GM23338 (cell line): ENCODE data around the gene TBC1D14. TPM values are rescaled to one million over a fixed set of nuclear protein-coding genes. Genes with fewer than 3 reads are reported as not detected.

Experiments
- ATAC-seq: fragments of 200-7000 bp; cut with Tn5 transposase; 3 replicates; pipeline ENCODE4 v1.9.1; 2020
- DNase-seq: peaks from one replicate; pipeline ENCODE4 v3.0.0-alpha.2; 2015; ENCODE audit warnings: low spot score
- H2AFZ ChIP-seq: fragments of 200-600 bp; sonication (generic); 2 replicates; pipeline ENCODE4 v1.8.0; 2016; ENCODE audit warnings: antibody characterized with exemption, mild to moderate bottlenecking, moderate library complexity
- H3F3A ChIP-seq: fragments of 200-600 bp; sonication (generic); replicated peaks from 2 replicates; pipeline ENCODE4 v1.8.0; 2017; ENCODE audit warnings: antibody characterized with exemption, mixed run types, low read depth
- H3K27ac ChIP-seq: fragments of 200-600 bp; sonication (generic); 2 replicates; pipeline ENCODE4 v1.6.1; 2016; ENCODE audit warnings: low read depth
- H3K27me3 ChIP-seq: fragments of 200-600 bp; sonication (generic); 2 replicates; pipeline ENCODE4 v1.8.0; 2016; ENCODE audit warnings: mild to moderate bottlenecking, mixed run types, moderate library complexity; ENCODE audit not compliant: insufficient read depth
- H3K36me3 ChIP-seq: fragments of 200-600 bp; sonication (generic); 2 replicates; pipeline ENCODE4 v1.8.0; 2016; ENCODE audit warnings: mild to moderate bottlenecking; ENCODE audit not compliant: insufficient read depth
- H3K4me1 ChIP-seq: fragments of 200-600 bp; sonication (generic); 2 replicates; pipeline ENCODE4 v1.8.0; 2016; ENCODE audit warnings: mild to moderate bottlenecking, moderate library complexity; ENCODE audit not compliant: insufficient read depth
- H3K4me2 ChIP-seq: fragments of 200-600 bp; sonication (generic); 2 replicates; pipeline ENCODE4 v1.7.1; 2017; ENCODE audit warnings: mixed run types
- H3K4me3 ChIP-seq: fragments of 200-600 bp; sonication (generic); 2 replicates; pipeline ENCODE4 v1.6.1; 2016; ENCODE audit warnings: mixed run types
- H3K79me2 ChIP-seq: fragments of 200-600 bp; sonication (generic); replicated peaks from 2 replicates; pipeline ENCODE4 v1.8.0; 2017; ENCODE audit warnings: mild to moderate bottlenecking; ENCODE audit not compliant: insufficient read depth
- H3K9me2 ChIP-seq: fragments of 200-600 bp; sonication (generic); 2 replicates; pipeline ENCODE4 v1.8.0; 2017; ENCODE audit not compliant: insufficient read depth
- H4K20me1 ChIP-seq: fragments of 200-600 bp; sonication (generic); replicated peaks from 2 replicates; pipeline ENCODE4 v1.8.0; 2017; ENCODE audit warnings: mild to moderate bottlenecking; ENCODE audit not compliant: insufficient read depth
- H3K27ac Mint-ChIP-seq: 2 replicates; pipeline ENCODE4 v1.8.0; 2020; ENCODE audit warnings: inconsistent platforms, mild to moderate bottlenecking, moderate library complexity, mixed read lengths
- H3K27me3 Mint-ChIP-seq: 3 replicates; pipeline ENCODE4 v1.8.0; 2022; ENCODE audit warnings: low read depth, mild to moderate bottlenecking, moderate library complexity, mixed read lengths, inconsistent platforms; ENCODE audit not compliant: insufficient read depth, poor library complexity
- H3K36me3 Mint-ChIP-seq: 3 replicates; pipeline ENCODE4 v1.8.0; 2021; ENCODE audit warnings: low read depth, mild to moderate bottlenecking, inconsistent platforms, moderate library complexity, mixed read lengths
- H3K4me1 Mint-ChIP-seq: 3 replicates; pipeline ENCODE4 v1.8.0; 2020; ENCODE audit warnings: mild to moderate bottlenecking, inconsistent platforms, mixed read lengths
- H3K4me3 Mint-ChIP-seq: 3 replicates; pipeline ENCODE4 v1.8.0; 2021; ENCODE audit warnings: moderate library complexity, mild to moderate bottlenecking, inconsistent platforms, mixed read lengths
- H3K9me3 Mint-ChIP-seq: 3 replicates; pipeline ENCODE4 v1.8.0; 2020; ENCODE audit warnings: moderate library complexity, mild to moderate bottlenecking, inconsistent platforms, mixed read lengths
- CREB1 ChIP-seq: fragments of 250-450 bp; sonication (Bioruptor Pico); IDR thresholded peaks from 2 replicates; pipeline ENCODE4 v1.5.0; 2020; ENCODE audit warnings: low read depth, mild to moderate bottlenecking, moderate library complexity
- CTCF ChIP-seq, 2 experiments: fragments of 200-600 bp in 1 of 2; sonication (generic) in 1 of 2; conservative IDR thresholded peaks; 2 replicates each; pipeline versions ENCODE4 v1.5.1 to v1.6.1; 2016 to 2017; ENCODE audit warnings: antibody characterized with exemption in 2 of 2, low read depth in 2 of 2, mild to moderate bottlenecking in 2 of 2, moderate library complexity in 1 of 2
- ETS1 ChIP-seq: IDR thresholded peaks from 2 replicates; pipeline ENCODE4 v1.6.1; 2016; ENCODE audit warnings: antibody characterized with exemption
- EZH2 ChIP-seq: fragments of 200-600 bp; sonication (generic); IDR thresholded peaks from one replicate; pipeline ENCODE4 v1.8.0; 2017; ENCODE audit warnings: antibody characterized with exemption, mild to moderate bottlenecking, low read depth; ENCODE audit not compliant: unreplicated experiment
- EZH2phosphoT487 ChIP-seq: fragments of 200-600 bp; sonication (generic); IDR thresholded peaks from one replicate; pipeline ENCODE4 v1.8.1; 2018; ENCODE audit warnings: antibody characterized with exemption; ENCODE audit not compliant: unreplicated experiment
- JUNB ChIP-seq: IDR thresholded peaks from one replicate; pipeline ENCODE4 v1.6.1; 2016; ENCODE audit warnings: antibody characterized with exemption; ENCODE audit not compliant: unreplicated experiment
- NANOG ChIP-seq: IDR thresholded peaks from 2 replicates; pipeline ENCODE4 v1.6.1; 2016; ENCODE audit warnings: antibody characterized with exemption, borderline replicate concordance
- POLR2AphosphoS5 ChIP-seq: IDR thresholded peaks from 2 replicates; pipeline ENCODE4 v1.6.1; 2016; ENCODE audit warnings: antibody characterized with exemption, low read depth
- REST ChIP-seq: IDR thresholded peaks from one replicate; pipeline ENCODE4 v1.6.1; 2018; ENCODE audit warnings: antibody characterized with exemption; ENCODE audit not compliant: unreplicated experiment
- STAT1 ChIP-seq: IDR thresholded peaks from one replicate; pipeline ENCODE4 v1.6.1; 2016; ENCODE audit warnings: antibody characterized with exemption; ENCODE audit not compliant: unreplicated experiment
- ZNF114 ChIP-seq: fragments of 250-450 bp; sonication (Bioruptor Pico); IDR thresholded peaks from 2 replicates; pipeline ENCODE4 v1.5.0; 2020; ENCODE audit warnings: mild to moderate bottlenecking, moderate library complexity
- ZNF331 ChIP-seq: fragments of 250-450 bp; sonication (Bioruptor Pico); IDR thresholded peaks from 2 replicates; pipeline ENCODE4 v1.5.0; 2020; ENCODE audit warnings: low read depth, mild to moderate bottlenecking, moderate library complexity
- ZNF462 ChIP-seq: fragments of 250-450 bp; sonication (Bioruptor Pico); IDR thresholded peaks from 2 replicates; pipeline ENCODE4 v1.5.0; 2020; ENCODE audit warnings: mild to moderate bottlenecking, moderate library complexity
- polyA plus RNA-seq: library from polyadenylated mRNA; unstranded; fragments of >200 nt; fragmentation: Nextera tagmentation; extraction: Ambion mirVana; gene quantifications from 2 replicates; pipeline ENCODE4 v1.2.1, GENCODE V29; 2016
- total RNA-seq: library from RNA; depleted of rRNA; stranded (reverse); fragments of >200 nt; shearing (Covaris generic); gene quantifications from 2 replicates; pipeline ENCODE4 v1.2.3, GENCODE V29; 2014

Gene TBC1D14
- total and polyA plus RNA-seq, 2 experiments from 2014 or later, result 18.2 to 59.7 TPM

DNA sequence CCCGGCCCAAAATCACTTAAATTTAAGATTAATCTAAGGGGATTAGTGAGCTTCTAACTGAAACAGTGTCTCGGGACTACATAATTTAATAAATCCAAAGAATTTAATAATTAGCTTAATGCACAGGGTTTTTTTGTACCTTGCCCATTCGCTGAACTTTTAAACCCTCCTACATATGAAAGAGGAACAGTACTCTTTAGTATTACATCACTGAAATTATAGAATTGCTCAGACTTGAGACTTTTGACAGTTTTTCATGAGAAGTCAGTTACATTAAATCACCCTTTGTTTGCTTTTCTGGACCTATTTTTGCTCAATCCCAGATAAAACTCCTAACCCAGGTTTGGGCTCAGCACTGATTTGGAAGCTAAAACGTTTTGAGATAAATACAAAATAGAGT, 131.1 kb downstream of the TBC1D14 start:
- Histone ChIP-seq H3K9me2 (no peaks in the 10 kb centered on the region), H3K4me1 (peaks cover 9% of the 10 kb centered on the region; the same call in 1 of the 2 replicates), H2AFZ (no peak overlapping the region), H3K4me2 (no peak overlapping the region), H3K36me3 (no peaks in the 10 kb centered on the region), H3F3A (0 out of 2 replicates have a peak, but pooled peaks cover 3% of the 10 kb centered on the region), H3K27ac (no peak overlapping the region), H3K79me2 (peaks cover 20% of the 10 kb centered on the region), H3K4me3 (no peak overlapping the region), H4K20me1 (peaks cover 16% of the 10 kb centered on the region), H3K27me3 (peaks cover 32% of the 10 kb centered on the region)
- no peak for DNase-seq
- no peak for ATAC-seq
- TF ChIP-seq CREB1 (CRISPR knock-in tag), result no peak
- TF ChIP-seq ZNF114, result no peak
- TF ChIP-seq EZH2phosphoT487, result no peak
- no peak for TF ChIP-seq ZNF462 (CRISPR knock-in tag)
- no peak for TF ChIP-seq STAT1
- TF ChIP-seq NANOG, result no peak
- TF ChIP-seq REST, result no peak
- TF ChIP-seq JUNB, result no peak
- TF ChIP-seq POLR2AphosphoS5, result no peak
- no peak for TF ChIP-seq CTCF (conservative IDR thresholded peaks at IDR 0.05; ENCODE audit: low read depth in 2 of 2)
- no peak for TF ChIP-seq ZNF331 (CRISPR knock-in tag)
- TF ChIP-seq ETS1, result no peak
- TF ChIP-seq EZH2, result no peak
- Mint-ChIP-seq H3K27me3 (peaks cover 25% of the 10 kb centered on the region), H3K9me3 (no peaks in the 10 kb centered on the region; the same call in 1 of the 3 replicates), H3K4me3 (no peak overlapping the region; the same call in 2 of the 3 replicates), H3K4me1 (peaks cover 27% of the 10 kb centered on the region), H3K27ac (no peak overlapping the region), H3K36me3 (no peaks in the 10 kb centered on the region; the same call in 2 of the 3 replicates)
